ENCODE measurements around the gene LTBP1.

DNA sequence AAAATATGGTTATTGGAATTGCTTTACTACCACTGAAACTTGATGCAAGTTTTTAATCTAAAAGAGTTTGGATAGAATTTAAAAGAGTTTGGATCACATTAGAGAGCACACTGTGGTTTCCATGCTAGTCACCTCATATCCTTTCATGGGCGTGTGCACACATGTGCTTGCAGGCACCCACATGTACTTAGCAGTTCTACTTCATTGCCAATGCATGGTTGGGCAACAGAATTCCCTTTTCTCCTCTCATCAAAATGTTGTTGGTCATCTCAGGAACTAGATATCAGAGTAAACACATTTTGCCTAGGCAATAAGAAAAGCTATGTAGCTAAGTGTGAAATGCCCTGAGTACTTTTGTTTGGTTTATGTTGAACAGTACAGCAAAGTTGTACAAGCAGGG, 275.6 kb downstream of the LTBP1 start:
- no peak for TF ChIP-seq EZH2 (IDR thresholded peaks at IDR 0.05; ENCODE audit: borderline replicate concordance, low read depth, low read length, poor library complexity, severe bottlenecking)
- TF ChIP-seq, protein P1, sequence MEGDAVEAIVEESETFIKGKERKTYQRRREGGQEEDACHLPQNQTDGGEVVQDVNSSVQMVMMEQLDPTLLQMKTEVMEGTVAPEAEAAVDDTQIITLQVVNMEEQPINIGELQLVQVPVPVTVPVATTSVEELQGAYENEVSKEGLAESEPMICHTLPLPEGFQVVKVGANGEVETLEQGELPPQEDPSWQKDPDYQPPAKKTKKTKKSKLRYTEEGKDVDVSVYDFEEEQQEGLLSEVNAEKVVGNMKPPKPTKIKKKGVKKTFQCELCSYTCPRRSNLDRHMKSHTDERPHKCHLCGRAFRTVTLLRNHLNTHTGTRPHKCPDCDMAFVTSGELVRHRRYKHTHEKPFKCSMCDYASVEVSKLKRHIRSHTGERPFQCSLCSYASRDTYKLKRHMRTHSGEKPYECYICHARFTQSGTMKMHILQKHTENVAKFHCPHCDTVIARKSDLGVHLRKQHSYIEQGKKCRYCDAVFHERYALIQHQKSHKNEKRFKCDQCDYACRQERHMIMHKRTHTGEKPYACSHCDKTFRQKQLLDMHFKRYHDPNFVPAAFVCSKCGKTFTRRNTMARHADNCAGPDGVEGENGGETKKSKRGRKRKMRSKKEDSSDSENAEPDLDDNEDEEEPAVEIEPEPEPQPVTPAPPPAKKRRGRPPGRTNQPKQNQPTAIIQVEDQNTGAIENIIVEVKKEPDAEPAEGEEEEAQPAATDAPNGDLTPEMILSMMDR (conservative IDR thresholded peaks at IDR 0.05; ENCODE audit: low read depth, low read length): no peak
